GM15510 (cell line): ENCODE results near the gene CDK14.

Source experiments
- POLR2A ChIP-seq: IDR thresholded peaks from 3 replicates; pipeline ENCODE4 v1.6.1; 2011; ENCODE audit warnings: borderline replicate concordance; ENCODE audit not compliant: insufficient read length; ENCODE audit errors: extremely low read depth

CDK14 gene

GRCh38 chr7:90726120-90726519 lies 130.0 kb downstream of the CDK14 start:
- TF ChIP-seq POLR2A = no peak

DNA sequence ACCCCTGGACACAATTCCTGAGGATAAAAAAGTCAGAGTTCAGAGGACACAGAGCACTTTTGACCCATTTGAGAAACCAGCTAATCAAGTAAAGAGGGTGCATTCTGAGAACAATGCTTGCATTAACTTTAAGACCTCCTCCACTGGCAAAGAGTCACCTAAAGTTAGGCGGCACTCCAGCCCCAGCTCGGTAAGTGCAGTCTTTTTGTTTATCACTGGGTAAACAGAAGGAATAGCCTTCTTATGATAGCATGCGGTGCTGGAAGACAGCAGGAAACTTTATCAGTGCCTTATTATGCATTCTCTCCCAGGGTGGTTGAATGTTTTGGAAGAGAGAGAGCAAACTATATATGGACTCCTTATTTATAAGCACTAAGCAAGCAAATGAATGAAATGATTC lies 130.5 kb downstream of the CDK14 start:
- TF ChIP-seq POLR2A = no peak

DNA sequence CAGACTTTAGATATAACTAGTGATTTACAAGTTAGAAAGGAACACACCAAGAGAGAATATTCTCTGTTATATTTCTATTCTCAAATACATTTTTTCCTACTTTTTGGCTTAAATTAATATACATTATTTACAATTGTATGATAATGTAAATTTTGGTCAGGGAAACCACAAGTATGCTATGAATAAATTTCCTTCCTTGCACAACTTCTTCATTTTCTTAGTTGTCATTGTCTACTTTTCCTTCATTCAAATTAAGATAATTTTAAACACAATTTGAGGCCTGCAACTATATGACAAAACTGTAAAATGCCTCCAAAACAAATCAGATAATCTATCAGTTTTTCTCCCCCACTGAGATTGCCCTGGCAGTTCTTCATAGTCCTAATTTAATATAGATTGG lies 131.3 kb downstream of the CDK14 start:
- TF ChIP-seq POLR2A = no peak

- no peak for TF ChIP-seq POLR2A
These were observed 132.4 kb downstream of the CDK14 start for GRCh38 chr7:90728568-90728967.

GRCh38 chr7:90736316-90736715 lies 140.2 kb downstream of the CDK14 start:
- no peak for TF ChIP-seq POLR2A

GRCh38 chr7:90736968-90737939 lies 141.1 kb downstream of the CDK14 start:
- no peak for TF ChIP-seq POLR2A

DNA sequence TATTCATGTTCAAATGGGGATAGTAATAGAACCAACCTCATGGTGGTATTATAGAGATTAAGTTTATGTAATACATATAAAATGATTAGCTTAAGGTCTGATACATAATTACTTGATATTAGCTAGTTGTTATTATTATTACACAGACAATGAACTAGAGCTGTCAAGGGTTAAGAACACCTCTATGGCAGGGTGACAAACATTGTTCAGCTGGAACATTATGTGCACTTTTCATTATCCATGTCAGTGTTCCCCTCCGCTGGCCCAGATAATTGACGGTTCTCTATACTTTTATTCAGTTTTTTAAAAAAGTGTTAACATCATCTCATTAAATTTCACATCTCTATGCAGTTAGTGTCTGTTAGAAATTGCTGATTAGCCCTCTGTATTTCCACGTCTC lies 142.1 kb downstream of the CDK14 start:
- no peak for TF ChIP-seq POLR2A

DNA sequence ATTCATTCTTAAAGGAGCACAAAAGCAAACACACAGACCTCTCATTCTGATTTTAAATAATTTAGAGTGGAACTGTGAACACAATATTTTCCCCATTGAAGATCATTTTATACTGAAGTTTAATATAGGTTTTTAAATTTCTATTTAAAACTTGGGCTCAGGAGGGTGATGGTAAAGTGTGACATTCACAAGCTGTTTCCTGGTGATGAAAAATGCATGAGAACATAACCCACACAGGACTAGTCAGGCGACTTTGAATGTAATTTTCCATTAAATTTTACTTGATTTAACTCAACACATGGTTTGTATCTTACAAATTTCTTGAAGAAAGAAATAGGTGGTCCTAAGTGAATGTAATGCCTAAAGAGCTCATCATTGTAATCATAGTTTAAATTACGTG lies 143.6 kb downstream of the CDK14 start:
- no peak for TF ChIP-seq POLR2A

- TF ChIP-seq POLR2A = no peak
These were observed 144.3 kb downstream of the CDK14 start for GRCh38 chr7:90740386-90740785.

GRCh38 chr7:90743626-90744025 lies 147.5 kb downstream of the CDK14 start:
- no peak for TF ChIP-seq POLR2A

DNA sequence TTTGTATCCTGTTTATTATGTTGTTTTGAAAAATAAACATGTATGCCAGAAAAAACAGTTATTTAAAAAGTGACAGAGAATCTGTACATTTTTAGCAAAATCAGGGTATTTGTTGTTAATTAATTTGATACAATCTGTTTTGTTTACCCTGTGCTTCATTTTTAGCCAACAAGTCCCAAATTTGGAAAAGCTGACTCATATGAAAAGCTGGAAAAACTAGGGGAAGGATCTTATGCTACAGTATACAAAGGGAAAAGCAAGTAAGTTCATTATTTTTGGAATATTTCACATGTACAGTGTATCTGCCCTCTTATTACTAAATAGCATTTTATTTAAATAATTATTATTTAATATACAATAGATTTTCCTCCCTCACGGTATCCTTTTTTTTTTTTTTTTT lies 151.4 kb downstream of the CDK14 start:
- no peak for TF ChIP-seq POLR2A

- no peak for TF ChIP-seq POLR2A
These were observed 153.1 kb downstream of the CDK14 start for GRCh38 chr7:90749262-90749661.

DNA sequence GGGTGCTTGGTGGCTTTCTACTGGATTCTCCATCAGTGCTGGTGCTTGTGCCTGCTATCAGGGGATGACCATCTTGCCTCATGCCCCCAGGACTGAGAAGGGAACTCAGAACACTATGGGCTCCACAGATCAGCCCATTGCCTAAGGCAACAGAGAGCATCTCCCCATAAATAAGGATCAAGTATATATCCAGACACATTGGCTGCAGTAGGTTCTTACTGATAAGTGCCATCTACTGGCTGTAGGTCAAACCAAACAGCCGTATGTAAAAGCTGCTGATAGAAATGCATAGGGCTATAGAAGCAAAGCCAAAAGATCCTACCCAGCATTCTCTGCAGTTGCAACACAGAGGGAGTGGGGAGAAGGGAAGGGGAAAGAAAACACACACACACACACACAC lies 153.7 kb downstream of the CDK14 start:
- no peak for TF ChIP-seq POLR2A

DNA sequence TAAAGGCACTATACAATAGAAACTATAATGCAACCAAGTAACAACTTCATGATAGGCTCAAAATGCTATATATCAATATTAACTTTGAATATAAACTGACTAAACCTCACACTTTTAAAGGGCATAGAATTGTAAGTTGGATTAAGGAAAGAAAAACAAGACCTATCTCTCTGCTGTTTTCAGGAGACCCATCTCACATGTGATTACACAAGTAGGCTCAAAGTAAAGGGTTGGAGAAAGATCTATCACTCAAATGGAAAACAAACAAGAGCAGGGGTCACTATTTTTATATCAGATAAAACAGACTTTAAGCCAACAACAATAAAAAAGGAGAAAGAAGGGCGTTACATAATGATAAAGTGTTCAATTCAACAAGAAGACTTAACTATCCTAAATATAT lies 155.5 kb downstream of the CDK14 start:
- no peak for TF ChIP-seq POLR2A

GRCh38 chr7:90752051-90752450 lies 155.9 kb downstream of the CDK14 start:
- no peak for TF ChIP-seq POLR2A

GRCh38 chr7:90755041-90755440 lies 158.9 kb downstream of the CDK14 start:
- TF ChIP-seq POLR2A = no peak

- no peak for TF ChIP-seq POLR2A
These were observed 160.2 kb downstream of the CDK14 start for GRCh38 chr7:90756366-90756765.

DNA sequence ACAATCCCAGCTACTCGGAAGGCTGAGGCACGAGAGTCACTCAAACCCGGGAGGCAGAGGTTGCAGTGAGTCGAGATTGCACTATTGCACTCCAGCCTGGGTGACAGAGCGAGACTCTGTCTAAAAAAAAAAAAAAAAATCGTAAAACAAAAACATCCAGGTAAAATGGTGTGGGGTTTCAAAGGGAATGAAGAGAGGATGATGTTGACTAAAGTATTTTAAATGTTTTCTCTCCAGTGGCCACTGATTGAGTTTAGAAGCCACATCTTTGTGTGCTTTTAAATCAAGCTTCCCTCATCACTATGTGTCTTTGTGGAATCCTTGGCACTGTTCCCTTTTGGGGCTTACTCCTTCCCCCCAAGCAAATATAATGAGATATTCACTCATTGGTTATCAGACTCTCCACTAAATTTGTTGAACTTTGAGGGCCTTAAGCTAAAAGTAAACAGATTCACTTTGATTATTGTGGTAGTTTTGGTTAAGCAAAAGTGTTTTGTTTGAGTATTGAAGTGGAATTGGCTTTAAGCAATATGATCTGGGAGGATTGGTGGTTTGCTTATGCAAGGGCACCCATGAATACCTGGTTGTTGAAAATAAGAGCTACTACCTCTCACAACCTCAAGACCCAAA lies 162.9 kb downstream of the CDK14 start:
- TF ChIP-seq POLR2A = no peak
